ENCODE results near the gene BAZ1B. TPM values are rescaled to one million over a fixed set of nuclear protein-coding genes. Genes with fewer than 3 reads are reported as not detected.
"Not testable (repeated sequence)": the region's sequence is repeated elsewhere in the genome, so short reads cannot be mapped to it uniquely, and the experiment has no call there.

Gene BAZ1B
- polyA plus RNA-seq, 1 experiment = 12.4 TPM

DNA sequence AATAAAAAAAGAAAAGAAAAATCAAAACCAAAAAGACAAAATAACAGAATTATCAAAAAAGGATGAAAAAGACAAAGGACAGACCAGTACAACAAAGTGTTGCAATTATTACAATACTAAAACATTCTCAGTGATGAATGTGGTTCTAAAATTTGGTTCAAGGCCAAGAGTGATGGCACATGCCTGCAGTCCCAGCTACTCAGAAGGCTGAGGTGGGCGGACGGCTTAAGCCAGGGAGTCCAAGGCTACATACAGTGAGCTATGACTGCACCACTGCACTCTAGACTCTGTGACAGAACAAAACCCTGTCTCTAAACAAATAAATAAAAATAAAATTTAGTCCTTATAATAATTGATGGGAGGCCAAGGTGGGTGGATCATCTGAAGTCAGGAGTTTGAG lies 14.5 kb downstream of the BAZ1B start:
- CTCF ChIA-PET = no interaction called here
- Histone ChIP-seq H3K4me3 (ENCODE audit: low read depth, low read length) (no peak overlapping the region), H3K36me3 (ENCODE audit: control insufficient read depth, insufficient read depth, low read length) (peaks cover 17% of the 10 kb centered on the region), H3K27me3 (ENCODE audit: control insufficient read depth, insufficient read depth, low read length) (no peaks in the 10 kb centered on the region)
- POLR2A ChIA-PET = no interaction called here
- TF ChIP-seq CTCF (IDR thresholded peaks at IDR 0.05; ENCODE audit: insufficient read depth, low read depth, low read length) = no peak
- DNase-seq (ENCODE audit: low read depth) = no peak

DNA sequence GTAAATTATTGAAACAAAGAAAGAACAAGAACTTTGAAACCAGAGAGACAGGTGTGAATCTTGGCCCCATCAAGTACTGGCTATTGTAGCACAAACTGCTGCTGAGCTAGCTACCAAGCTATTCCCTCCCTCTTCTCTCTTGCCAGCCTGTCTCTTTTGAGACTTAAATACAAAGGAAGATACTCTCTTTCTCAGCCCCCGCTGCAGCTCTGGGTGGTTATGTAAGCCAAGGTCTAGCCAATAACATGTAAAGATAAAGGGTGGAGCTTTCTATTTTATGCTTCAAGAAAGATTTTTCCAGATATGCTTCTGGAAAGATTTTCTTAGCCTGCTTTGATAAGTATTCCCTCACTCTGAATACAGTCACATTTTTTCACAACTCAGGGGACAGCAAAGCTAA lies 17.2 kb downstream of the BAZ1B start:
- no peak for DNase-seq (ENCODE audit: low read depth)
- CTCF ChIA-PET = interaction anchor here (1.2 kb wide), 1 partner anchor 102 kb away, joined by 3 read pairs; no protein-coding TSS in a partner anchor

DNA sequence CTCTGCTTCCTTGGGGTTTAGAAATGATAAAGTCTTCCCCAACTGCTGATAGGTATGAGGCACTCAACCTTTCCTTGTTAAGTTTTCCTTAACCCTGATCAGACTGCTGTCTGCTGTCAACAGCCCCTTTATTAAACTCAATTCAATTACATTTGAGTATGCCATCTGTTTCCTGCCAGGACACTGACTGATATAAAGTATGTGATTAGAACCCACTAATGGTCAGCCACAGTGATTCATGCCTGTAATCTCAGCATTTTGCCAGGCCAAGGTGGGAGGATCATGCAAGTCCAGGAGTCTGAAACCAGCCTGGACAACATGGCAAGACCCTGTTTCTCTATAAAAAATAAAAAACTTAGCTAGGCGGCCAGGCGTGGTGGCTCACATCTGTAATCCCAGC lies 18.1 kb downstream of the BAZ1B start:
- DNase-seq (ENCODE audit: low read depth) = no peak
- ChIA-PET CTCF (no interaction called here), POLR2A (interaction anchor here (0.5 kb wide), 1 partner anchor 24 kb away, joined by 3 read pairs; no protein-coding TSS in a partner anchor)

More for the DNA sequence above, 17.2 kb downstream of the BAZ1B start:
- H3K4me3 ChIP-seq (ENCODE audit: low read depth, low read length) = no peak overlapping the region
- no peak for TF ChIP-seq CTCF (IDR thresholded peaks at IDR 0.05; ENCODE audit: insufficient read depth, low read depth, low read length)
- H3K27me3 ChIP-seq (ENCODE audit: control insufficient read depth, insufficient read depth, low read length) = no peaks in the 10 kb centered on the region
- H3K36me3 ChIP-seq (ENCODE audit: control insufficient read depth, insufficient read depth, low read length) = peaks cover 22% of the 10 kb centered on the region
- POLR2A ChIA-PET = no interaction called here

GRCh38 chr7:73503229-73503628 lies 18.9 kb downstream of the BAZ1B start:
- ChIA-PET POLR2A (no interaction called here), CTCF (no interaction called here)
- Histone ChIP-seq H3K36me3 (ENCODE audit: control insufficient read depth, insufficient read depth, low read length) (peaks cover 19% of the 10 kb centered on the region), H3K27me3 (ENCODE audit: control insufficient read depth, insufficient read depth, low read length) (no peaks in the 10 kb centered on the region), H3K4me3 (ENCODE audit: low read depth, low read length) (no peak overlapping the region)
- TF ChIP-seq CTCF (IDR thresholded peaks at IDR 0.05; ENCODE audit: insufficient read depth, low read depth, low read length) = no peak
- no peak for DNase-seq (ENCODE audit: low read depth)

More for the DNA sequence above, 18.1 kb downstream of the BAZ1B start:
- no peak for TF ChIP-seq CTCF (IDR thresholded peaks at IDR 0.05; ENCODE audit: insufficient read depth, low read depth, low read length)
- H3K36me3 ChIP-seq (ENCODE audit: control insufficient read depth, insufficient read depth, low read length) = peaks cover 19% of the 10 kb centered on the region
- H3K4me3 ChIP-seq (ENCODE audit: low read depth, low read length) = no peak overlapping the region
- no peaks in the 10 kb centered on the region for H3K27me3 ChIP-seq (ENCODE audit: control insufficient read depth, insufficient read depth, low read length)

DNA sequence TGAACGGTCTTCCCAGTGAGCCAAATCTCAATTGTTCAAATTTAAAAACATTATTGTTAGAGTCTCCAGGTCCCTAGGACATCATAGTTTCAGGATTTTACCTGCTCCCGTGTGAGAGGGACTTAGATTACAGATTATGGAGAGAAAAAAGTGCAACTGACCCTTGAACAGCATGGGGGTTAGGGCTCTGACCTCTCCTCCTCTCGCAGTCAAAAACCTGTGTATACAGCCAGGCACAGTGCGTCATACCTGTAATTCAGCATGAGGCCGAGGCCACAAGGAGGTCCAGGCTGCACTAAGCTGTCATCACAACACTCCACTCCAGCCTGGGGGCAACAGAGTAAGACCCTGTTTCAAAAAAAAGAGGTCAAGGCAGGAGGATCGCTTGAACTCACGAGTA lies 25.5 kb downstream of the BAZ1B start:
- Histone ChIP-seq H3K27me3 (ENCODE audit: control insufficient read depth, insufficient read depth, low read length) (no peaks in the 10 kb centered on the region), H3K36me3 (ENCODE audit: control insufficient read depth, insufficient read depth, low read length) (peaks cover 12% of the 10 kb centered on the region), H3K4me3 (ENCODE audit: low read depth, low read length) (no peak overlapping the region)
- ChIA-PET CTCF (no interaction called here), POLR2A (no interaction called here)
- no peak for TF ChIP-seq CTCF (IDR thresholded peaks at IDR 0.05; ENCODE audit: insufficient read depth, low read depth, low read length)
- DNase-seq (ENCODE audit: low read depth) = no peak

DNA sequence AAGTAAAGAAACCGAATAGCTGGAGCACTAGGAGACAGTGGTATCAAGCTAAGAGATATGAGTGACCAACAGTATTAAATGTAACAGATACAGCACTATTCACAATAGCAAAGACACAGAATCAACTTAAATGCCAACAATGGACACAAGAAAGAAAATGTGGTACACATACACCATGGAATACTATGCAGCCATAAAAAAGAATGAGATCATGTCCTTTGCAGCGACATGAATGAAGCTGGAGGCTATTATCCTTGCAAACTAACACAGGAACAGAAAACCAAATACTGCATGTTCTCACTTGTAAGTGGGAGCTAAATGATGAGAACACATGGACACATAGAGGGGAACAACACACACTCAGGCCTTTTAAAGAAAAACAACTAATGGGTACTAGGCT lies 26.6 kb downstream of the BAZ1B start:
- H3K36me3 ChIP-seq (ENCODE audit: control insufficient read depth, insufficient read depth, low read length); DNase-seq (ENCODE audit: low read depth): not testable (repeated sequence)

More for the DNA sequence above, 26.6 kb downstream of the BAZ1B start:
- POLR2A ChIA-PET; H3K4me3 ChIP-seq (ENCODE audit: low read depth, low read length); H3K27me3 ChIP-seq (ENCODE audit: control insufficient read depth, insufficient read depth, low read length): not testable (repeated sequence)
- CTCF ChIA-PET = interaction anchor here (1.0 kb wide), 1 partner anchor 18 kb away, joined by 4 read pairs; no protein-coding TSS in a partner anchor

Data from BJ (cell line).